GM12875 (cell line): ENCODE measurements around the gene MRPL24.

ENCODE experiments used
- H3K4me3 ChIP-seq: one replicate; pipeline ENCODE4 v1.5.1; 2011; ENCODE audit warnings: low read depth, low read length, control low read depth
- TF ChIP-seq, protein P1 (sequence below): IDR thresholded peaks from 2 replicates; pipeline ENCODE4 v1.5.1; 2011; ENCODE audit warnings: low read depth, mild to moderate bottlenecking, control low read depth, inconsistent platforms, low read length, moderate library complexity, borderline replicate concordance; ENCODE audit not compliant: insufficient read depth

The MRPL24 gene

DNA sequence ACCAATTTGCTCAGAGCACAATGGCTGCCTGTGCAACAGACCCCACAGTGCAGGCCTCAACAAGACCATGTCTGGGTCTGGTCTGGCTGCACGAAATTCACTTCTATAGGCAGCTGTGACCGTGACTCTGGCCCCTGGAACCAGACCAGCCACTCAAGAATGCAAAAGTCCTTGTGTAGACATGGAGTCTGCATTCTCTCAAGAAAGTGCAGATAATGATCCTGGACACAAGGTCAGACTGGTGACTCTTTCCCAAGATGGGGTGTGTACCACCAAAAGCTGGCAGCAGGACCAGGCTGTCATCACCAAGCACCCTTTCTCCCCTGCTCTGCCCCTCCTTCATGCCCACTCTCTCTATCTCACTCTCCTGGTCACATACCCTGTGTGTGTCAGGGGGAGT, 19.8 kb downstream of the MRPL24 start:
- no peak overlapping the region for H3K4me3 ChIP-seq
- TF ChIP-seq, protein P1, sequence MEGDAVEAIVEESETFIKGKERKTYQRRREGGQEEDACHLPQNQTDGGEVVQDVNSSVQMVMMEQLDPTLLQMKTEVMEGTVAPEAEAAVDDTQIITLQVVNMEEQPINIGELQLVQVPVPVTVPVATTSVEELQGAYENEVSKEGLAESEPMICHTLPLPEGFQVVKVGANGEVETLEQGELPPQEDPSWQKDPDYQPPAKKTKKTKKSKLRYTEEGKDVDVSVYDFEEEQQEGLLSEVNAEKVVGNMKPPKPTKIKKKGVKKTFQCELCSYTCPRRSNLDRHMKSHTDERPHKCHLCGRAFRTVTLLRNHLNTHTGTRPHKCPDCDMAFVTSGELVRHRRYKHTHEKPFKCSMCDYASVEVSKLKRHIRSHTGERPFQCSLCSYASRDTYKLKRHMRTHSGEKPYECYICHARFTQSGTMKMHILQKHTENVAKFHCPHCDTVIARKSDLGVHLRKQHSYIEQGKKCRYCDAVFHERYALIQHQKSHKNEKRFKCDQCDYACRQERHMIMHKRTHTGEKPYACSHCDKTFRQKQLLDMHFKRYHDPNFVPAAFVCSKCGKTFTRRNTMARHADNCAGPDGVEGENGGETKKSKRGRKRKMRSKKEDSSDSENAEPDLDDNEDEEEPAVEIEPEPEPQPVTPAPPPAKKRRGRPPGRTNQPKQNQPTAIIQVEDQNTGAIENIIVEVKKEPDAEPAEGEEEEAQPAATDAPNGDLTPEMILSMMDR: no peak

DNA sequence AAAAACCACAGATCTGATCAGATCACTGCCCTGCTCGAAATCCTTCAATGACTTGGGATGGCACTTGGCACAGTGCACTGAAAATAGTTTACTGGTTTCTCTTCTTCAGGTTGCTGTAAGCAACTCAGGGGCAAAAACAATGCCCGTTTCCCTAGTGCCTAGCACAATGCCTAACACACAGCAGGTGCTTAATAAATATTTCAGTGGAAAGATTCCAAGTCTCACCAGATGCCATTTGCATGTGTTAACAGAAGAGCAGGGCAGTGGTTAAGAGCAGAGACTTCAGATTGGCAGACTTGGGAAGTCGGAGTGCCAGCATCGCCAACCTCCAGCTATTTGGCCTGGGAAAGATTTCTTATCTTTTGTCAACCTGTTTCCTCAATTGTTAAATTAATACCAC, 23.5 kb downstream of the MRPL24 start:
- TF ChIP-seq, protein P1: no peak
- H3K4me3 ChIP-seq: no peak overlapping the region

DNA sequence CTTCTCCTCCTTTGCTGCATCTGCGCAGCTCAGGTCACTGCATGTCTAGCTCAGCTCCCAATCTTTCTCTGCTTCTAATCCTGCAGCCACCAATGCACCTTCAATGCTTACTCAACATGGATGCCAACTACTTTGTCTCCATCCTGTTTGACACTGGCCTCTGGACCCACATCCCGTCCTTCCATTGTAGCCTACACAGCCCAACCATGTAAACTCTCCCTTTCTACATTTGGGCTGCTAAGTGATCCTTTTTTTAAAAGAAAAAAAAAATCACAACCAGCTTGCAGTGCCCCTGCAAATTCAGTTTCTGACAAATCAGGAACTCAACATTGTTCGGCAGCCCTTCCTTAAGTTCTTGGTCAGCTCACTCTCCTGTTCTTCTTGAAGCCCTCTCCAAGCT, 26.1 kb downstream of the MRPL24 start:
- TF ChIP-seq, protein P1: no peak
- no peak overlapping the region for H3K4me3 ChIP-seq

DNA sequence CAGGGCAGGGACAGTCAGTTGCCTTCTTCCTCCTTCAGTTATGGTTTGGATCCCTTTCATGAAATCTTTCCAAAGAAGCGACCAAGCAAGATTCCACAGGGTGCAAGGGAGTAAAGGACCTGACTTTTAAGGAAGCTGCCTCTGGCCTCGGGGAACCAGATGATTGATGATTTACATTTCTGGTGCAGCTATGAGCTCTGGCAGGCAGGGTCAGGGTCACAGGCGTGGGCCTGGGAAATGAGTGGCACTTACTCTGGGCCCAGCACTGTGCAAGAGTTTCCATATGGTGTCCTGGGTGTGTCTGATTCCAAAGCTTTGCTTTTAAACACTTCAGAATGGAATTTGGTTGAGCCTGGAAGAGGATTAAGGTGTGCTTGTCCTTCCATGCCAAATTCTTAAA, 28.3 kb downstream of the MRPL24 start:
- TF ChIP-seq, protein P1: no peak
- H3K4me3 ChIP-seq: no peak overlapping the region

DNA sequence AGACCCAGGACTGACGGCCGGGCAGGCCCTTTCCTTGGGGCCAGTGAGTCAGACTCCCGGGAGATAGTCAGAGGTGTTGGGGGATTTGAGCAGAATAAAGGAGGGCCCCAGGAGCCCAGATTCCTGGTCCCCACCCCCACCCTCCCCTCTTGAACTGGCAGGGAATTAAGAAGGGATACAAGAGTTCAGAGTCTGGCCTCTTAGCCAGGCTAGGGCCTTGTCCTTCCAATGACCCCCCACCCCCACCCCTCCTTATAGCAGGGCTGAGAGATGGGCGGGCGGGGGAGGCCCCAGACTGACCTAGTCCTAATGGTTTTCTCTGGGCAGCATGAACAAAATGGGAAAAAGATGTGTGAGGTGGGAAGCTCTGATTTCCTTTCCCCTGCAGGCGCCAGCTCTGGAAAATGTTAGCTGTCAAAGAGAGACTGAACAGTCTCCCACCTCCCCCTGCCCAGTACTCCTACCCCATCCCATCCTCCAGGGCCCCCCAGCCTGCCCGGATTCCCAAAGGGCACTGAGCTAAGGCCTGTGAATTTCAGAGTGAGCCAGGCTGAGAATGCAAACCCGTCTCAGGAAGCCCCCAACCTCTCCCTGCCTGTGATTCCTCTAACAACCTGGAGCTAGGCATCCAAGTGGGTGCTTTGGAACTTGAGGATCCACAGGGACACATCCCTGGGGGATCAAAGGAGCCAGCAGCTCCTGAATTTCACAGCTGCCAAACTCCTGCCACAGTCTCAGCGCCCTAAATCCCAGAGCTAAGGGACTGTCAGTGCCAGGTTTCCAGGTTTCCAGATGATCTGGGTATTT, 29.7 kb downstream of the MRPL24 start:
- H3K4me3 ChIP-seq: no peak overlapping the region
- TF ChIP-seq, protein P1: no peak

DNA sequence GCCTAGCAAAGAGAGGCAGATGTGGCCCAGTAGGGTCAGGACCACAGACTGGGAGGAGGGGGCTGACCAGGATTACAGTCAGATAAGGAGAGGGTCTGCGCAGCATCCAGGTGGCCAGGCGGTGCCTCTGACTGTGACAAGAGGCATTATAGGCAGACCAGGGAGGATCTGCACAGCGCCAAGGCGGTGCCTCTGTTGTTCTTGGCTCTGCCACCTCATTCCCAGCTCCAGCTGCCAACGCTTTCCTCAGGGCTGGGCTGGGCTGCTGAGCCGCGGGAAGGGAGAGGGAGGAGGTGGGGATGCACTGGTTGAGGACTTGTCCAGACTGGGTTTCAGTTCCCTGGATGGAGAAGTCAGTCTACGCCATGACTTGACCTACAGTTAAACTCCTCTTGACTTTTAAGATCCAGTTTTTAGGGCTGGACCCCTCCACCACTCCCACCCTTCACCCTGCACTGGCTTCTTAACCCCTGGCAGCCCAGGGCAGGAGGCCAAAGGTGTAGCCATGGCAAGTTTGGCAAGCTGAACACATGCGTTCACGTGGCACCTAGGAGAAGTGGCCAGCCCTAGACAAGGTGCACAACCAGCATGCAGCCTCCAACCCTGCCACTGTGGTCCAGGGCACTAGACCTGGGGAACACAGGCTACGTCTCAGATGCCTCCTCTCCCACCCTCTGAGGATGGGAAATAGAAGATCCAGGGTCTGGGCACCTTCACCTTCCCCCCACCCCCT, 31.0 kb downstream of the MRPL24 start:
- H3K4me3 ChIP-seq: no peak overlapping the region
- TF ChIP-seq, protein P1: no peak

DNA sequence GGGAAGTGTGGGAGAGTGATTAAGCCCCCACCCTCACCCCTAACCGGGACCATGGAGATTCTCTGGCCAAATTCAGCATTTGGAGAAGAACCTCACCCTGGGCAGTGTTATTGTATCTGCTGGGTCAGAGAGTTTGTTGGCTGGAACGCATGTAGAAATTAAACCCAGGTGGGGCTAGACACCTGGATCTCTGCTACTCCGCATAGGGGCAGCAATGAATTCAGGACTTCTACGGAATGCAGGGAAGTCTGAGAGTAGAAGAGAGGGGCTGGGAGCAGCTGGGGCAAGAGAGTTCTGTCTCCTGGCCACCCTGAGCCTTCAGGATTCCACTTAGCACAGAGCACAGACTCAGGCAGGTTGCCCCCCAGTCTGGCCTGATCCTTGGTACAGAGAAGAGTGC, 31.9 kb downstream of the MRPL24 start:
- no peak overlapping the region for H3K4me3 ChIP-seq
- TF ChIP-seq, protein P1: no peak
